ENCODE data around the gene HIGD2A. TPM values are rescaled to one million over a fixed set of nuclear protein-coding genes. Genes with fewer than 3 reads are reported as not detected.

HIGD2A gene
- total and polyA plus RNA-seq, 9 of the 15 experiments (the other 6 are each of a cell fraction or from before 2014, with no cell fraction given) = 94.7 to 264 (median 163) TPM

GRCh38 chr5:176413255-176413565 is 24.7 kb downstream of the HIGD2A start (continued):
- TF ChIP-seq RB1 (IDR thresholded peaks at IDR 0.05; ENCODE audit: low read depth) = no peak
- TF ChIP-seq SMC3 (conservative IDR thresholded peaks at IDR 0.05; ENCODE audit: insufficient read depth, low read depth, low read length) = no peak

DNA sequence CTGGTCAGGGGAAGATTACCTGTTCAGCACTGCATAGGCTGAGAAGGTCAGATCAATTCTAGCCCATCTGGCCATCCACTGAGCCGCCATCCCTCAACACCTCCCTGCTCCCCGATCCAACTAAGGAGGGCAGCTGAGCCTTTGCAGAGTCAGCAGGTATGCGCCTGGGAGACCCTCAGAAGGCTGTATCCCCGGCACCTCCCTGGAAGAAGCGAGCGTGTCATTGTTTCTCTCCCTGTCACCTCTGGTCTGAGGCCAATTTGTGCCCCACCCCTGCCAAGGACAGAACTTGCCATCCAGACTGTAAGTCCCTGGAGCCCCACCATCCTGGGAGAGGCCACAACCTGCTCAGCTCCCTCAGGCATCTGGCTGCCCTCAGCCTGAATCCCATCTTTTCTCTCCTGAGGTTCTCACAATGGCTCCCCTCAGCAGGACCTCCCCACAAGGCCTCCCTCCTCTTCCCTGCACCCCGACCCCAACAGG is 25.2 kb downstream of the HIGD2A start:
- POLR2A ChIA-PET = interaction anchor here (0.6 to 0.7 kb wide), 4 partner anchors 34 to 260 kb away, joined by 3 to 4 read pairs (median 4); partner anchors contain the start of gene FAF2
- ATAC-seq (no peak), DNase-seq (ENCODE audit: extremely low read depth in 1 of 4, low spot score in 3 of 4) (peak in 2 of 4 experiments; percentile 7 to 10), FAIRE-seq (no peak)
- no TSS peak for BruUV-seq (replicated peaks)
- CTCF ChIA-PET (ENCODE audit: low intra/inter-chr PET ratio) = no interaction called here
- Histone ChIP-seq H3K79me2 (ENCODE audit: control insufficient read depth, insufficient read depth, low read length) (peaks cover 21% of the 10 kb centered on the region), H3K27ac (ENCODE audit: extremely low read depth, low read depth, low read length) (no peak overlapping the region), H3K9me1 (ENCODE audit: control insufficient read depth, insufficient read depth, low read length) (peaks cover 4% of the 10 kb centered on the region), H3K9me3 (replicated peaks; ENCODE audit: control insufficient read depth, insufficient read depth, low read depth, low read length) (no peaks in the 10 kb centered on the region), H3K4me3 (no peak overlapping the region), H3K4me1 (replicated peaks in 1 of 2; ENCODE audit: control insufficient read depth in 2 of 2, insufficient read depth in 2 of 2, low read length in 2 of 2) (peaks cover 12 to 17% of the 10 kb centered on the region in 2 experiments; a peak in 4 of 5 replicates), H3K9ac (ENCODE audit: insufficient read depth in 1 of 2, low read depth in 2 of 2, low read length in 2 of 2) (peak overlapping the region in 1 of 2 experiments; percentile 49; a peak in 2 of 4 replicates), H4K20me1 (replicated peaks; ENCODE audit: control insufficient read depth, insufficient read depth, low read length) (peaks cover 9% of the 10 kb centered on the region; the same call in 1 of the 2 replicates), H2AFZ (ENCODE audit: low read depth, low read length) (no peak overlapping the region), H3K36me3 (ENCODE audit: control insufficient read depth, insufficient read depth, low read length) (peaks cover 18% of the 10 kb centered on the region; the same call in 2 of the 3 replicates), H3K27me3 (ENCODE audit: control insufficient read depth in 2 of 2, insufficient read depth in 2 of 2, low read length in 2 of 2) (no peaks in the 10 kb centered on the region), H3K4me2 (ENCODE audit: insufficient read depth, low read length) (no peak overlapping the region)
- WGBS (ENCODE audit: insufficient coverage, low coverage, missing lambda C conversion rate) = 78% methylated on average over 7 of the region's 7 CpGs
- in situ Hi-C loops (cut with MboI) = no loop called here
- TF ChIP-seq GABPB2 (CRISPR knock-in tag; conservative IDR thresholded peaks at IDR 0.05) = no peak
- TF ChIP-seq HINFP (tag; conservative IDR thresholded peaks at IDR 0.05; ENCODE audit: low read depth) = no peak
- TF ChIP-seq, protein P1, sequence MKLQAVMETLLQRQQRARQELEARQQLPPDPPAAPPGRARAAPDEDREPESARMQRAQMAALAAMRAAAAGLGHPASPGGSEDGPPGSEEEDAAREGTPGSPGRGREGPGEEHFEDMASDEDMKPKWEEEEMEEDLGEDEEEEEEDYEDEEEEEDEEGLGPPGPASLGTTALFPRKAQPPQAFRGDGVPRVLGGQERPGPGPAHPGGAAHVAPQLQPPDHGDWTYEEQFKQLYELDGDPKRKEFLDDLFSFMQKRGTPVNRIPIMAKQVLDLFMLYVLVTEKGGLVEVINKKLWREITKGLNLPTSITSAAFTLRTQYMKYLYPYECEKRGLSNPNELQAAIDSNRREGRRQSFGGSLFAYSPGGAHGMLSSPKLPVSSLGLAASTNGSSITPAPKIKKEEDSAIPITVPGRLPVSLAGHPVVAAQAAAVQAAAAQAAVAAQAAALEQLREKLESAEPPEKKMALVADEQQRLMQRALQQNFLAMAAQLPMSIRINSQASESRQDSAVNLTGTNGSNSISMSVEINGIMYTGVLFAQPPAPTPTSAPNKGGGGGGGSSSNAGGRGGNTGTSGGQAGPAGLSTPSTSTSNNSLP (IDR thresholded peaks at IDR 0.05; ENCODE audit: borderline replicate concordance, low read depth, low read length) = no peak
- intact Hi-C loops (cut with micrococcal nuclease) = loop anchor here (10.0 kb wide), 1 partner anchor 71 kb away; no protein-coding TSS in a partner anchor
